Measurements from ENCODE around the gene MBD4. TPM values are rescaled to one million over a fixed set of nuclear protein-coding genes. Genes with fewer than 3 reads are reported as not detected.

The MBD4 gene
- total RNA-seq, 1 experiment from 2014 or later, result 36.9 TPM

DNA sequence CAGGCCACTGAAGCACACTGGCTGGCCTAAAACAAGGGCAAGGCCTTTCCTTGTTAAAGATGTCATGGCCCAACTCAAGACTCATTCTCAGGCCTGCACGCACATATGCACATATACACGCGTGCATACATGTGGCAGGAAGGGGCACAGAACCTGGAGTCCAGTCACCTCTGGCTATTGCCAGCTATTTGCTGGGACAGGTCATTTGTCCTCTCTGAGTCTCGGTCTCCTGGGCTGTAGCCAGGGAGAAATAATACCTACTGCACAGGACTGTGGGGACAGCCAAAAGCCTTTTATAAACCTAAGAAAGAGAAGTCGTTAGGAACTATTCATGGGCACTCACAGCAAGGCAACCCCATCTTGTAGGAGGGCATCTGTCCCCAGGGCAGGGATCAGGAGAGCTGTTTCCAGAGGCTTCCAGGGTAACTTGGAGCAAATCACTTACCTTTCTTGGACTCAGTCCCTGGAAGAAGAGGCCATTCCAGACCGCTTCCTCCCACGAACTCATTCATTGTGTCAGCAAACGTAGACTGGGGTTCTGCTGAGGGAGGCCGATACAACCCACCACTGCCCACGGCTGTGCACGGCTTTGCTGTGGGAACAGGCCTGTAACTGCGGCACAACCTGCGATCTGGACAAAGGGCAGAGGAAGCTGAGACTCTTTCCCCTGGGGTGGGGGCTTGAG lies 47.6 kb upstream of the MBD4 start:
- Mint-ChIP-seq H3K27ac (peak overlapping the region; percentile 54), H3K4me3 (no peak overlapping the region), H3K9me3 (no peaks in the 10 kb centered on the region), H3K27me3 (ENCODE audit: low read depth) (no peaks in the 10 kb centered on the region), H3K36me3 (peaks cover 9% of the 10 kb centered on the region), H3K4me1 (peaks cover 48% of the 10 kb centered on the region)
- POLR2A ChIA-PET, result no interaction called here
- ATAC-seq (no peak), DNase-seq (ENCODE audit: low spot score) (no peak)
- TF ChIP-seq, protein P1, sequence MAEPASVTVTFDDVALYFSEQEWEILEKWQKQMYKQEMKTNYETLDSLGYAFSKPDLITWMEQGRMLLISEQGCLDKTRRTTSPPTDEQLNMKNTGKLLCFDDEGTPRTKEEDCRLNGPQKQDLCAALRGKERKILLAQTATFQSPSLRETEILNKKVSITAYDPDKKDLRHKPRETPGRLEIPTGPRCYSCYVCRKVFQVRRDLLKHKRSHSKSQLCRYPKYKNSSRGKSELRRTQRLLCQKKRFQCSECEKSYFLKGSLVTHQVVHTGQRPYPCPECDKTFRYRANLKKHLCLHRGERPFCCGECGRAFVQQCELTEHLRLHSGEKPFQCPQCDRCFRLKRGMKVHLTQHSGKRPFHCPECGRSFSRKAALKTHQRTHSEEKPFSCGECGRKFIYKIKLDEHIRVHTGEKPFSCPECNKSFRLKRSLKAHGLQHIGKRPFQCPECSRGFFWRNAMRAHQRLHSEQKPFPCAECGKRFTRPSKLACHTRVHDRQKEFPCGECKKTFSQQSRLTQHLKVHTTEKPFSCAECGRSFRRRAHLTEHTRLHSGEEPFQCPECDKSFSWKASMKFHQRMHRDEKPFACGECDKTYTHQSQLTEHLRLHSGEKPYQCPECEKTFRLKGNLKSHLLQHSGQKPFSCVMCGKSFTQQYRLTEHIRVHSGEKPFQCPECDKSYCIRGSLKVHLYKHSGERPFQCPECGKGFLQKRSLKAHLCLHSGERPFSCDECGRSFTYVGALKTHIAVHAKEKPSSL (CRISPR knock-in tag; conservative IDR thresholded peaks at IDR 0.05), result no peak
- TF ChIP-seq NFATC4 (CRISPR knock-in tag; IDR thresholded peaks at IDR 0.05) (no peak), RORB (CRISPR knock-in tag; IDR thresholded peaks at IDR 0.05) (no peak), ZNF396 (CRISPR knock-in tag; IDR thresholded peaks at IDR 0.05; ENCODE audit: borderline replicate concordance) (no peak), EMX1 (CRISPR knock-in tag; IDR thresholded peaks at IDR 0.05) (no peak), ZNF671 (CRISPR knock-in tag; IDR thresholded peaks at IDR 0.05) (no peak), ESRRA (CRISPR knock-in tag; IDR thresholded peaks at IDR 0.05; ENCODE audit: borderline replicate concordance) (no peak), GTF2I (CRISPR knock-in tag; conservative IDR thresholded peaks at IDR 0.05) (no peak), NFE2L1 (CRISPR knock-in tag; IDR thresholded peaks at IDR 0.05) (no peak), GRHL2 (CRISPR knock-in tag; IDR thresholded peaks at IDR 0.05; ENCODE audit: insufficient replicate concordance, severe bottlenecking) (no peak), OVOL2 (CRISPR knock-in tag; IDR thresholded peaks at IDR 0.05; ENCODE audit: borderline replicate concordance) (no peak), MYBL2 (CRISPR knock-in tag; IDR thresholded peaks at IDR 0.05) (no peak)
- TF ChIP-seq, protein P2, sequence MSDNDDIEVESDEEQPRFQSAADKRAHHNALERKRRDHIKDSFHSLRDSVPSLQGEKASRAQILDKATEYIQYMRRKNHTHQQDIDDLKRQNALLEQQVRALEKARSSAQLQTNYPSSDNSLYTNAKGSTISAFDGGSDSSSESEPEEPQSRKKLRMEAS (CRISPR knock-in tag; IDR thresholded peaks at IDR 0.05), result no peak
- TF ChIP-seq, protein P3, sequence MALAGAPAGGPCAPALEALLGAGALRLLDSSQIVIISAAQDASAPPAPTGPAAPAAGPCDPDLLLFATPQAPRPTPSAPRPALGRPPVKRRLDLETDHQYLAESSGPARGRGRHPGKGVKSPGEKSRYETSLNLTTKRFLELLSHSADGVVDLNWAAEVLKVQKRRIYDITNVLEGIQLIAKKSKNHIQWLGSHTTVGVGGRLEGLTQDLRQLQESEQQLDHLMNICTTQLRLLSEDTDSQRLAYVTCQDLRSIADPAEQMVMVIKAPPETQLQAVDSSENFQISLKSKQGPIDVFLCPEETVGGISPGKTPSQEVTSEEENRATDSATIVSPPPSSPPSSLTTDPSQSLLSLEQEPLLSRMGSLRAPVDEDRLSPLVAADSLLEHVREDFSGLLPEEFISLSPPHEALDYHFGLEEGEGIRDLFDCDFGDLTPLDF (CRISPR knock-in tag; IDR thresholded peaks at IDR 0.05), result no peak
- TF ChIP-seq, protein P4, sequence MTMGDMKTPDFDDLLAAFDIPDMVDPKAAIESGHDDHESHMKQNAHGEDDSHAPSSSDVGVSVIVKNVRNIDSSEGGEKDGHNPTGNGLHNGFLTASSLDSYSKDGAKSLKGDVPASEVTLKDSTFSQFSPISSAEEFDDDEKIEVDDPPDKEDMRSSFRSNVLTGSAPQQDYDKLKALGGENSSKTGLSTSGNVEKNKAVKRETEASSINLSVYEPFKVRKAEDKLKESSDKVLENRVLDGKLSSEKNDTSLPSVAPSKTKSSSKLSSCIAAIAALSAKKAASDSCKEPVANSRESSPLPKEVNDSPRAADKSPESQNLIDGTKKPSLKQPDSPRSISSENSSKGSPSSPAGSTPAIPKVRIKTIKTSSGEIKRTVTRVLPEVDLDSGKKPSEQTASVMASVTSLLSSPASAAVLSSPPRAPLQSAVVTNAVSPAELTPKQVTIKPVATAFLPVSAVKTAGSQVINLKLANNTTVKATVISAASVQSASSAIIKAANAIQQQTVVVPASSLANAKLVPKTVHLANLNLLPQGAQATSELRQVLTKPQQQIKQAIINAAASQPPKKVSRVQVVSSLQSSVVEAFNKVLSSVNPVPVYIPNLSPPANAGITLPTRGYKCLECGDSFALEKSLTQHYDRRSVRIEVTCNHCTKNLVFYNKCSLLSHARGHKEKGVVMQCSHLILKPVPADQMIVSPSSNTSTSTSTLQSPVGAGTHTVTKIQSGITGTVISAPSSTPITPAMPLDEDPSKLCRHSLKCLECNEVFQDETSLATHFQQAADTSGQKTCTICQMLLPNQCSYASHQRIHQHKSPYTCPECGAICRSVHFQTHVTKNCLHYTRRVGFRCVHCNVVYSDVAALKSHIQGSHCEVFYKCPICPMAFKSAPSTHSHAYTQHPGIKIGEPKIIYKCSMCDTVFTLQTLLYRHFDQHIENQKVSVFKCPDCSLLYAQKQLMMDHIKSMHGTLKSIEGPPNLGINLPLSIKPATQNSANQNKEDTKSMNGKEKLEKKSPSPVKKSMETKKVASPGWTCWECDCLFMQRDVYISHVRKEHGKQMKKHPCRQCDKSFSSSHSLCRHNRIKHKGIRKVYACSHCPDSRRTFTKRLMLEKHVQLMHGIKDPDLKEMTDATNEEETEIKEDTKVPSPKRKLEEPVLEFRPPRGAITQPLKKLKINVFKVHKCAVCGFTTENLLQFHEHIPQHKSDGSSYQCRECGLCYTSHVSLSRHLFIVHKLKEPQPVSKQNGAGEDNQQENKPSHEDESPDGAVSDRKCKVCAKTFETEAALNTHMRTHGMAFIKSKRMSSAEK (CRISPR knock-in tag; IDR thresholded peaks at IDR 0.05; ENCODE audit: borderline replicate concordance), result no peak
- TF ChIP-seq, protein P5, sequence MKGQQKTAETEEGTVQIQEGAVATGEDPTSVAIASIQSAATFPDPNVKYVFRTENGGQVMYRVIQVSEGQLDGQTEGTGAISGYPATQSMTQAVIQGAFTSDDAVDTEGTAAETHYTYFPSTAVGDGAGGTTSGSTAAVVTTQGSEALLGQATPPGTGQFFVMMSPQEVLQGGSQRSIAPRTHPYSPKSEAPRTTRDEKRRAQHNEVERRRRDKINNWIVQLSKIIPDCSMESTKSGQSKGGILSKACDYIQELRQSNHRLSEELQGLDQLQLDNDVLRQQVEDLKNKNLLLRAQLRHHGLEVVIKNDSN (CRISPR knock-in tag; IDR thresholded peaks at IDR 0.05), result no peak
- CTCF ChIA-PET, result interaction anchor here (1.2 to 2.5 kb wide), 4 partner anchors 104 to 455 kb away, joined by 3 to 17 read pairs (median 7); no protein-coding TSS in a partner anchor

DNA sequence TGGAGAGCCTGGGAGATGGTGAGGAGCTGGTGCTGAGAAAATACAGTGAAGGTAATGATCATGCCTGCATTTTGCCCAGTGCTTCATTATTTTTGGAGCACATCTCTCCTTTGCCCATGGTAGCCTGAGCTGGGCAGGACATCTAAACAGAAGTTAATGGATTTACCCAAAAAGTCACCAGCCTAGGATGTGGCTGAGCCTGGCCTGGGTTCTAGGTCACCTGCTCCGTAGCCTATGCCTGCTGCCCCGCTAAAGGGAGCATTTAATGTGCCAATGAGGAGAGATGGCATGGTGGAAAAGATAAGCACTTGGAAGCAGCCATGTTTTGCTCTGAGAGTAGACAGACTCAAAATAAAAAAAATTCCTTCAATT lies 46.9 kb upstream of the MBD4 start:
- no peak for DNase-seq (ENCODE audit: low spot score)
- Mint-ChIP-seq H3K36me3 (peaks cover 12% of the 10 kb centered on the region), H3K27ac (peak overlapping the region; percentile 91), H3K9me3 (no peaks in the 10 kb centered on the region), H3K27me3 (ENCODE audit: low read depth) (no peaks in the 10 kb centered on the region), H3K4me1 (peaks cover 54% of the 10 kb centered on the region), H3K4me3 (peak overlapping the region; percentile 9; the same call in 1 of the 2 replicates)
- ATAC-seq, result no peak
- ChIA-PET CTCF (interaction anchor here (0.6 to 2.5 kb wide), 9 partner anchors 16 to 456 kb away, joined by 3 to 17 read pairs (median 4); no protein-coding TSS in a partner anchor), POLR2A (no interaction called here)
- TF ChIP-seq, protein P6, sequence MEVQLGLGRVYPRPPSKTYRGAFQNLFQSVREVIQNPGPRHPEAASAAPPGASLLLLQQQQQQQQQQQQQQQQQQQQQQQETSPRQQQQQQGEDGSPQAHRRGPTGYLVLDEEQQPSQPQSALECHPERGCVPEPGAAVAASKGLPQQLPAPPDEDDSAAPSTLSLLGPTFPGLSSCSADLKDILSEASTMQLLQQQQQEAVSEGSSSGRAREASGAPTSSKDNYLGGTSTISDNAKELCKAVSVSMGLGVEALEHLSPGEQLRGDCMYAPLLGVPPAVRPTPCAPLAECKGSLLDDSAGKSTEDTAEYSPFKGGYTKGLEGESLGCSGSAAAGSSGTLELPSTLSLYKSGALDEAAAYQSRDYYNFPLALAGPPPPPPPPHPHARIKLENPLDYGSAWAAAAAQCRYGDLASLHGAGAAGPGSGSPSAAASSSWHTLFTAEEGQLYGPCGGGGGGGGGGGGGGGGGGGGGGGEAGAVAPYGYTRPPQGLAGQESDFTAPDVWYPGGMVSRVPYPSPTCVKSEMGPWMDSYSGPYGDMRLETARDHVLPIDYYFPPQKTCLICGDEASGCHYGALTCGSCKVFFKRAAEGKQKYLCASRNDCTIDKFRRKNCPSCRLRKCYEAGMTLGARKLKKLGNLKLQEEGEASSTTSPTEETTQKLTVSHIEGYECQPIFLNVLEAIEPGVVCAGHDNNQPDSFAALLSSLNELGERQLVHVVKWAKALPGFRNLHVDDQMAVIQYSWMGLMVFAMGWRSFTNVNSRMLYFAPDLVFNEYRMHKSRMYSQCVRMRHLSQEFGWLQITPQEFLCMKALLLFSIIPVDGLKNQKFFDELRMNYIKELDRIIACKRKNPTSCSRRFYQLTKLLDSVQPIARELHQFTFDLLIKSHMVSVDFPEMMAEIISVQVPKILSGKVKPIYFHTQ (CRISPR knock-in tag; IDR thresholded peaks at IDR 0.05), result no peak
- TF ChIP-seq MYBL2 (CRISPR knock-in tag; IDR thresholded peaks at IDR 0.05), result no peak
- TF ChIP-seq, protein P4 (CRISPR knock-in tag; IDR thresholded peaks at IDR 0.05; ENCODE audit: borderline replicate concordance), result no peak
- no peak for TF ChIP-seq ESRRA (CRISPR knock-in tag; IDR thresholded peaks at IDR 0.05; ENCODE audit: borderline replicate concordance)
- TF ChIP-seq ELF4 (CRISPR knock-in tag; IDR thresholded peaks at IDR 0.05; ENCODE audit: low read depth), result no peak
